ENCODE results near the gene DAB1.

The DAB1 gene

GRCh38 chr1:56966698-56966999 lies 457.2 kb downstream of the DAB1 start:
- no peak for TF ChIP-seq CTCF (IDR thresholded peaks at IDR 0.05; ENCODE audit: low read depth, low read length, missing control alignments)
- no peak for DNase-seq (ENCODE audit: extremely low read depth, low read depth)

GRCh38 chr1:56965916-56966697 lies 457.8 kb downstream of the DAB1 start, which contains the start of gene C8B:
Gene C8B, minus strand, starts transcription at chr1:56966015. Its CDS starts 67 bp downstream, at chr1:56965948.
- TF ChIP-seq CTCF (IDR thresholded peaks at IDR 0.05; ENCODE audit: low read depth, low read length, missing control alignments): no peak
- DNase-seq (ENCODE audit: extremely low read depth, low read depth): no peak
- H3K4me3 ChIP-seq (replicated peaks; ENCODE audit: low read depth, low read length): no peak within 1 kb of the TSS

More at GRCh38 chr1:56966698-56966999, 457.2 kb downstream of the DAB1 start:
- H3K4me3 ChIP-seq (replicated peaks; ENCODE audit: low read depth, low read length): no peak overlapping the region

- no peak for DNase-seq (ENCODE audit: extremely low read depth, low read depth)
- H3K4me3 ChIP-seq (replicated peaks; ENCODE audit: low read depth, low read length): no peak overlapping the region
- TF ChIP-seq CTCF (IDR thresholded peaks at IDR 0.05; ENCODE audit: low read depth, low read length, missing control alignments): no peak
Observed at GRCh38 chr1:56965191-56965590, 458.7 kb downstream of the DAB1 start.

GRCh38 chr1:56964349-56965017 lies 459.4 kb downstream of the DAB1 start:
- H3K4me3 ChIP-seq (replicated peaks; ENCODE audit: low read depth, low read length): no peak overlapping the region
- no peak for DNase-seq (ENCODE audit: extremely low read depth, low read depth)
- TF ChIP-seq CTCF (IDR thresholded peaks at IDR 0.05; ENCODE audit: low read depth, low read length, missing control alignments): no peak

- H3K4me3 ChIP-seq (replicated peaks; ENCODE audit: low read depth, low read length): no peak overlapping the region
- no peak for TF ChIP-seq CTCF (IDR thresholded peaks at IDR 0.05; ENCODE audit: low read depth, low read length, missing control alignments)
- no peak for DNase-seq (ENCODE audit: extremely low read depth, low read depth)
Observed at GRCh38 chr1:56963667-56964066, 460.2 kb downstream of the DAB1 start.

GRCh38 chr1:56961426-56961825 lies 462.4 kb downstream of the DAB1 start:
- H3K4me3 ChIP-seq (replicated peaks; ENCODE audit: low read depth, low read length): no peak overlapping the region
- DNase-seq (ENCODE audit: extremely low read depth, low read depth): no peak
- no peak for TF ChIP-seq CTCF (IDR thresholded peaks at IDR 0.05; ENCODE audit: low read depth, low read length, missing control alignments)
